CD4-positive, alpha-beta T cell treated with Interleukin-12 subunit alpha and Interleukin-12 subunit beta, for 1 hour (primary cell): Measurements from ENCODE around the gene SPPL3.

ENCODE experiments used
- DNase-seq: peaks from one replicate; pipeline ENCODE4 v3.0.0-alpha.2; 2020

SPPL3 gene

DNA sequence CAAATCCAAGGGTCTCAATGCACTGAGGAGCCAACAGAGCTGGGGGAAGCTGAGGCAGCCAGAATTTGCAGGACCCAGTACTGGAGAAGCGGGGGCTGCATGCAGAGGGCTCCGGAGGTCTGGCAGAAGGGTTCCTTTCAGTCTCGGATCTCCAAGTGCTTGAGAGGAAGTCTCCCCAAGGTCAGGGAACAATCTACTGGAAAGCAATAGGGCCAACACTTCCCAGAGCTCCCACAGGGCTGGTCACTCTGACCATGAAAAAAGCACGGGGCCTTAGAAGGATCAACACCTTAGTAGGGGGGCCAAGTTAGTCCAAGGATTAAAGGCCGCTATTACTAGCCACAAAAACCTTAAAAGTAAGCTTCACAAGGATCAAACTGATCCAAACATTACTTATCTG, 31.7 kb downstream of the SPPL3 start:
- no peak for DNase-seq

DNA sequence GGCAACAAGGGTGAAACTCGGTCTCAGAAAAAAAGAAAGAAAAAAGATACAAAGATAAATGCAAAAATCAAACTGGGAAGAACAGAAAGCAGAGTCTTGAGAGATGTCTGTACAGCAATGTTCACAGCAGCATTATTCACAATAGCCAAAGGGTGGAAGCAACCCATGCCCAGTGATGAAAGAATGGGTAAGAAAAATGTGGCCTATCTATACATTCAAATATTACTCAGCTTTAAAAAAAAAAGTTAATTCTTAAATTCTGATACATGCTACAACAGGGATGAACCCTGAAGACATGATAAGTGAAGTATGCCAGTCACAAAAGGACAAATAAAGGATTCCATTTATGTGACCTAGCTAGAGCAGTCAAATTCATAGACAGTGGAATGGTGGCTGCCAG, 33.7 kb downstream of the SPPL3 start:
- DNase-seq: no peak

DNA sequence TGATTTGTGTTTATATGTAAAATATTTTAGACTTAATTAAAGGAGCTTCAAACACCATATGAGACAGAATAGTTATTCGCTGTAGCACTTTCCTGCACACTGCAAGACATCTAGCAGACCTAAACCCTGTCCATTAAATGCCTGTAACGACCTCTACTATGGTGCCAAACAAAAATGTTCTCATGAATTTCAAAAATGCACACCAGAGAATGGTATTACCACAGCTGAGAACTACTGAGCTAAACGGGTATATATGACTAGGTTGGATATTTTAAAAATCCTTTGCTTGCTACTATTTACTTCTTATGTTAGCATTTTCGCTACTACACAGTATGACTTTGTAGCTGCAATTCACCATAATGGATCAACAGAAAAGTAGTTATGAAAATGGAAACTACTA, 34.8 kb downstream of the SPPL3 start:
- DNase-seq: no peak

DNA sequence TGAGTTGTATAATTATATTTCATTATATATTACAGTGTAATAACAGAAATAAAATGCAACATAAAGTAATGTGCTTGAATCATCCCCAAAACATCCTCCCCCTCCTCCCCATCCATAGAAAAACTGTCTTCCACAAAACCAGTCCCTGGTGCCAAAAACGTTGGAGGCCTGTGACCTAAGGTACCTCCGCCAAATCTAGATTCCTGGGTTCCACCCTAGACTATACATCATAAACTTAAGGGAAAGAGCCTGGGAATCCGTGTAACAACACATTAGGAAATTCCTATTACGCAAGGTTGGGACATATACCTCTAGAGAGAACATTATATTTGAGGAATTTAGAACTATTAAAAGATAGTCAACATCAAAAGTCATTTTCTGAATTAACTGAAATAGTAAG, 38.0 kb downstream of the SPPL3 start:
- no peak for DNase-seq

DNA sequence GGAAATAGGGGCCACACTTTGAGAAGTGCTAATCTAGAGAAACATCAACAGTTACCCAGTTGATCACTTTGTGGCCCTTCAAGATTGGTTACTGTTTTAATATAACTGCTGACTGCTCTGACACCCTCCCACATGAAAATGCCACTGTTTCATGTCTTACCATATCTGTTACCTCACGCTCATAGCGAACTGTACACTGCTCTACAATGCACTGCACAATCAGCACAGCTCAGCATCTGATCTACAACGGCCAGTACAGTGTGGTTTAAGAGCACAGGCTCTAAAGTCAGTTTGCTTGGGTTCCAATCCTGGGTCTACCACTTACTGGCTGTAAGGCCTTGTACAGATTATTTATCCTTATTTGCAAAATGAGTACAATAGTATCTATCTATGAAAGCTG, 39.1 kb downstream of the SPPL3 start:
- DNase-seq: no peak

DNA sequence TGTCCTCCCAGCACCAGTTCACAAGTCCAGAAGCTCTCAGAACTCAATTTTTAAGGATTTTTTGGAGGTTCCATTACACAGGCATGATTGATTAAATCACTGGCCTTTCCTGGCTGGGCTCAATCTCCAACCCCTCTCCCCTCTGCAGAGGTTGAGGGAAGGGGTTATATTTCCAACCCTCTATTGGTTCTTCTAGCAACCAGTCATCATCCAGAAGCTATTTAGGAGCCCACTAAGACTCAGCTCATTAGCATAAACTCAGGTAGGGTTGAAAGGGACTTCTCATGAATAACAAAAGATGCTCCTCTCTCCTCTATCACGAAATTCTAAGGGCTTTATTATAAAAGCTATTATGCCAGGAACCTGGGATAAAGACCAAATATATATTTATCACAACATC, 41.5 kb downstream of the SPPL3 start:
- no peak for DNase-seq

DNA sequence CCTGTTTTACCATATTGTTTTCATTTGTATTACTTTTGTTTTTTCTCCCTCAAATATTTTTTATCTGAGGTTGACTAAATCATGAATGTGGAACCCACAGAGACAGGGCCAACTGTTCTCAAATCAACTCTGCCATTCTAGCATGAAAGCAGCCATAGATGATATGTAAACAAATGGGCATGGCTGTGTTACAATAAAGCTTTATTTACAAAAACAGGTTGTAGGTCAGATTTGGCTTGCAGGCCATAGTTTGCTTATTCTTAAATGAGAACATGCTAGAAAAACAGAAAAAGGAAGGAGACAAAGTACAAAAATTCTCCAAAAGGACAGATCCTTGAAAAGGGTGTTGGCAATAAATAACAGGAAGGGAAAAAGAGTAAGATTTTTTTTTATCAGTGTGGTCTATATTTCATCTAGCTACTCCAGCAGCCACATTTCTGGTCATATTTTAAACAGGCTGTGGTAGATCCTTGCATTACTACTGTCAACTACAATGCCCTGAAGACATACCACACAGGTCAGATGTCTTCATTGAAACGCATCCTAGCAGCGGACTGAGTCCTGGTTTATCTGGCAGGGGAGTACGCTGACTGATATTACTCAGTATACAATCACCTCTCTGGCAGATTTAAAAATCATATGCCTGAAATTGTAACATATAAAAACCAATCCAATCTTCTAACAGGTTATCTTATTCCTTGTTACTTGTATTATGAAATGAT, 42.9 kb downstream of the SPPL3 start:
- DNase-seq: no peak

DNA sequence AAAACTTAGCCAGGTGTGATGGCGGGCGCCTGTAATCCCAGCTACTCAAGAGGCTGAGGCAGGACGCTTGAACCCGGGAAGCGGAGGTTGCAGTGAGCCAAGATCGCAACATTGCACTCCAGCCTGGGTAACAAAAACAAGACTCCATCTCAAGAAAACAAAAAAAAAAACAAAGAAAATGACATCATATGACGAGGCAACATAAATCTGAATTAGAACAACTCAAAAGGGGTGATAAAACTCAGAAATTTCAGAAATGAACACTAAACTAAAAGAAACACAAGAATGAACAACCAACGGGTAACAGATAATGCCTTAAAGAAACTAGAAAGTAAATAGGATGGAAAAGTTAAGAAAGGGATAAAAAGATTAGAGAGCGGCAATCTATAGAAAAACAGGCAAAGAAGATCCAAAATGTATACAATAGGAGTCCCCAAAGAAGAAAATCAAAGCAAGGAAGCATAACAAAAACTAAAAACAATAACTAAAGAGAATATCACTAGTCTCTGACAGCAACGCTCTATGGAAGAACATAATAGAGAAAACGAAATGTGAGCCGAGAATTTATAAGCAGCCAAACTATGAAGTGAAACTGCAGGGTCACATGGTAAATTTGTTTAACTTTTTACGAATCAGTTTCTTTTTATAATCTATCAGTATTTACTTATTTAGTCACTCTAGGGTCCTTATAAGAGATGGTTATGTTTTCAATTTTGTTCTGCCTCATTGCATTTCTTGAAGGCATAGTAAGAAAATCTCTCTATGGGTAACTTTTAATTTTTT, 45.7 kb downstream of the SPPL3 start:
- DNase-seq: no peak

DNA sequence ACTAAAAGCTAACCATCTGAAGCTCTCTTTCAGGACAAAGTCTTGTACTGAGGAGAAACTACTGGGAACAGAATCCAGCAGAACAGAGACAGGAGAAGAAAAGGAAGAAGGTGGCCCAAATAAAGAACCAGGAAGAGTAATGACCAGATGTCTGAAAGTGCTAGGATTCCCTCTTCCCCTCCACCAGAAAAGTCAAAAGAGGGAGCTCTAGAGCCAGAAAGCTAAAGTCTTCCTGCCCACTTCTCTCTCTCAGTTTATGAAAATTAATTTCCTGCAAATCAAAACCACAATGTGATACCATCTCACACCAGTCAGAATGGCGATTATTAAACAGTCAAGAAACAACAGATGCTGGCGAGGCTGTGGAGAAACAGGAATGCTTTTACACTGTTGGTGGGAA, 47.2 kb downstream of the SPPL3 start:
- DNase-seq: peak; percentile 18

DNA sequence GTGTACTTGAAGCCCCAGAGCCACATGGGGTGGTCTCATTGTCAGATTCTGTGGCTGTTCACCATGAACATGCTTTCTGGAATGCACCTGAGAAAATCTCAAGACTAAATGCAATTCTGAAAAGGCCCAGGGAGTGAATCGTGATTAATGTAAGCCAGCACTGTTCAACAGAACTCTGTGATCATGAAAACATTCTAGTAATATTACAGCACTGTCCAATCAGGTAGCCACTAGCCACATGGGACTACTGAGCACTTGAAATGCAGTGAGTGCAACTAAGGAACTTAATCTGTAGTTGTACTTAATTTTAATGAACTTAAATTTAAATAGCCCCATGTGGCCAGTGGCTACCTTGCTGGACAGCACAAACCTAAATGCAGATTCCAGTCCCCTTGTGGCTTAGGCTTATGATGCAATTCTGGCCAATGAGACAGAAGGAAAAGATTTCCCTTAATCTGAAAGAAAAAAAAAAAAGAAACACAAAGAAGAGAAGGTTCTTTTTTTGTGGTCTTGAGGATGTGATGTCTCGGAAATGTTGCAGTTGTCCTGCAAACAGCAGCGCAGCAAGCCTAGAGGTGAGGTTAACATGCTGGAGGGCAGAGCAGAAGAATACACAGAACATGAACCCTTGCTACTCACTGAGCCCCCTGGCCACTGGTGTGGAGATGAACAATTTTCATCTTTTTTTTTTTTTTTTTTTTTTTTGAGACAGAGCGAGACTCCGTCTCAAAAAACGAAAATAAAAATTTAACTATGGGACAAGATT, 48.2 kb downstream of the SPPL3 start:
- no peak for DNase-seq

DNA sequence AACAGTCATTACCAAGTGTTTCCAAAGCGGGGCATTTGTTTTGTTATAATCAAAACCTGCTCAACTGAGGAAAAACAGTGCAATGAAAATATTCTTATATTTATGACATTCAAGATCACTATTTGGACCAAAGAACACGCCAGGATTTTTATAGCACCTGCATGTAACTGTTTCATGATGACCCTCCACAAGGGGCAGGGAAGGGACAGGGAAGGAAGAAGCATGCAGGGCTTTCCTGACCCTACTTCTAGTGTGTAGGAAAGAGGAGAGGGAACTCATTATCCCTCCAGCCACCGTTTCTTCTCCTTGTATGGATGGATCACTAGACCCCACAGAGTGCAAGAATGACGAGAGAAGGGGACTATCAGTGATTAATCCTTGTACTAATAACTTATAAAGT, 49.4 kb downstream of the SPPL3 start:
- DNase-seq: no peak

DNA sequence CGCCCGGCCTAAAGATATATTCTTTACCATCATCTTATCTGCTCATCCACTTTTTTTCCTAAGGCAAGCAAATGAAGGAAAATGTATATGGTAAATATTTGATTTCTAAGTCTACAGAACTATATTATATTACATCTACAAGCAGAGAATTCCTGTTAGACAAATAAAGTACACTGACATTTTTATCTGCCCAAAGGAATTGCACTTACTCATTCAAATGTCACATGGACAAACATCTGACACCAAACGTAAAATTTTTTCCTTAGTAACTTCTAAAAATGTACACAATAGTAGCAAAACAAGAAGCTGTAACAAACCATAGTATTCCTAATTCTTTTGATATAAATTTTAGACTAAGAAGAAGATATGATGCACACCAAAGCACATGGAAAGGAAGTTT, 51.0 kb downstream of the SPPL3 start:
- no peak for DNase-seq

DNA sequence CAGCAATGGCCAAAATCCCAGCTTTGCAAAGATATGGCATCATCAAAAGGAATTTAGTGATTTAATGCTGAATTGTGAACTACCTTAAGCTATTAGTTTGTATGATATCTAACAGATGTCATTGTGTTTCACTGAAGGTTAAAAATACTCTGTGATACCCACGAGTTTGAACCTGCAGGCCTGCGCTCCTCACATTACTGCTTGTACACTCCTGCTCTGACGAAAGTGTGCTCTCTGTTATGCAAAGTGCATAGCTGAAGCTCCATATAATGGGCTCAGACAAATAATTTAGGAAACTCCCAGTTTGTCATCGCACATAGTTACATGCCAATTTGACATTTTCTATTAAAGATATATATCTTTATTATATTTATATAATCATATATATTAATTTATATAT, 52.2 kb downstream of the SPPL3 start:
- DNase-seq: no peak

DNA sequence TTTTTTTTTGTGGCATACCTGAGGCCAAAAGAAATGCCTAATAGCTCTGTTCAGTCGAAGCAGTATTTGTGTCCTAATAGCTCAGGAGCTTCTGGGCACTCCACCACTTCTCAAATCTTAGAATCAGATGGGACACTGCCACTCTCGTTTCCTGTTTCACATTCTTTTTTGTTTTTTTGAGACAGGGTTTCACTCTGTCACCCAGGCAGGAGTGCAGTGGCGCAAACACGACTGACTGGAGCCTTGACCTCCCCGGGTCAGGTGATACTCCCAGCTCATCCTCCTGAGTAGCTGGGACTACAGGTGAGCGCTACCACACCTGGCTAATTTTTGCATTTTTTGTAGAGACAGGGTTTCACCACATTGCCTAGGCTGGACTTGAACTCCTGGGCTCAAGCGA, 52.7 kb downstream of the SPPL3 start:
- DNase-seq: no peak

DNA sequence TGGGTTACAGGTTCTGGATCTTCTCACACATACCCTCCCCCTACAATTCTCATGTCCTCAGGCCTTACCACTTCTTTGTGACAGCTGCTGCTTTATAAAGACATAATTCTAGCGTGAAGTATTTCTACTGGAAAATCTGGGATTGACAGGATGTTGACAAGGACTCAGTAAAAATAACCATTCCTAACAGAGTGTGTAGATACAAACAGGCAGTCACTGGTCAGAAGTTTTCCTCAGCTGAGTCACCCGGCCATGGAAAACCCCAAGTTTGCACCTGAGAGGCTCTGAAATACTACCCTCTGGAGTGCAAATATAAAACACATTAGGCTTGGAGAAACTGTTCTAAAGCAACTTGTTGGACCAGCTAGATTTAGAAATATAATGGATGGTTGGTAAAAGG, 54.4 kb downstream of the SPPL3 start:
- no peak for DNase-seq

DNA sequence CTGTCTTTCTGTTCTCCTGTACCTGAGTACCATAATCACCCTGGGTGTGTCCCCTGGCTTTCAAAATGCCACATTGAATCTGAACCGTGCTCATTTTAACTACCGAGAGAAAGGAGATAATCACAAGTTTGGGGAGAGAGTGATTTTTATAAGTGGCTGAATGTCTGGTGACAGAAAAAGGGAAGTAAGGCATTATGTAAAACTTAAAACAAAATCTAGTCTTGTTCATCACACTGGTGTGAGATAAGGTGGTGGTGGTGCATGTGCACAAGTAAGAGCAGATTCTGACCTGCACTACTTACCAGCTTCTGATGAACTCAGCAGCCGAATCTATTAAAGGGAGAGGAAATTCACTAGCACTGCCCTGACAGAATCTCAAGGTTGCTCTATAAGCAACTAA, 56.3 kb downstream of the SPPL3 start:
- DNase-seq: no peak

DNA sequence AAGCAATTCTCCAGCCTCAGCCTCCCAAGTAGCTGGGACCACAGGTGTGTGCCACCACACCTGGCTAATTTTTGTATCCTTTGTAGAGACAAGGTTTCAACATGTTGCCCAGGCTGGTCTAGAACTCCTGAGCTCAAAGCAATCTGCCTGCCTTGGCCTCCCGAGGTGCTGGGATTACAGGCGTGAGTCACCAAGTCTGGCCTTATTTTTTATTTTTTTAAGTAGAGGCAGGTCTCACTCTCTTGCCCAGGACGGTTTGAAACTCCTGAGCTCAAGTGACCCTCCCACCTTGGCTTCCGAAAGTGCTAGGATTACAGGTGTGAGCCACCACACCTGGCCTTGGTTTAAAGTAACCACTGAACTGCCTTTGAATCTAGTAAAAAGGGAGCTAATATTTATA, 56.8 kb downstream of the SPPL3 start:
- no peak for DNase-seq

DNA sequence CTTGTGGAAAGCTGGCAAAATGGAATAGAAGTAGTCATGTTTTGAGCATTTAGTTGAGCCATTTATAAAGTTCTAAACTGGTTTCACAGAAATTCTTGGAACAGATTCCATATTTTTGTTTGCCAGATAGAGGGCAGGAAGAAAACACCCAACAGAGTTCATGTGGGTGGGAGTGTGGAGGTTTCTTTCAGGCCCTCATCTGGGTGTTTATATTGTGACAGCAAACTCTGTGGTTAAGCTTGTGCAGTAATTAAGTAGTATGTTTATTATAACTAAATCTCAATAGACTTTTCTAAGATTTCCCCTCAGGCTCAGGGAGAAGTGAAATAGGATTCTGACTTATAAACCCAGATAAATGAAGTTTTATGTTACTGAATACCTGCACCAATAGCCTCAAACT, 57.4 kb downstream of the SPPL3 start:
- no peak for DNase-seq

DNA sequence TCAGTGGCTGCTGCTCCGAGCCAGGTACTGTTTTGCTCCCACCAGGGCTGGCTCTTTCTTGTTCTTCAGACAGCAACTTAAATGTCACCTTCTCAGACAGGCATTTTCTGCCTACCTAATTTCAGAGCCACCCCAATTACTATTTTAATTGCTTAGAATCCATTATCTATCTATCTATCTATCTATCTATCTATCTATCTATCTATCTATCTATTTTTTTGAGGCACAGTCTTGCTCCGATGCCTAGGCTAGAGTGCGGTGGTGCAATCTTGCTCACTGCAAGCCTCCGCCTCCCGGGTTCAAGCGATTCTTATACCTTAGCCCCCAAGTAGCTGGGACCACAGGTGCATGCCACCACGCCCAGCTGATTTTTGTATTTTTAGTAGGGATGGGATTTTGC, 58.5 kb downstream of the SPPL3 start:
- DNase-seq: no peak

DNA sequence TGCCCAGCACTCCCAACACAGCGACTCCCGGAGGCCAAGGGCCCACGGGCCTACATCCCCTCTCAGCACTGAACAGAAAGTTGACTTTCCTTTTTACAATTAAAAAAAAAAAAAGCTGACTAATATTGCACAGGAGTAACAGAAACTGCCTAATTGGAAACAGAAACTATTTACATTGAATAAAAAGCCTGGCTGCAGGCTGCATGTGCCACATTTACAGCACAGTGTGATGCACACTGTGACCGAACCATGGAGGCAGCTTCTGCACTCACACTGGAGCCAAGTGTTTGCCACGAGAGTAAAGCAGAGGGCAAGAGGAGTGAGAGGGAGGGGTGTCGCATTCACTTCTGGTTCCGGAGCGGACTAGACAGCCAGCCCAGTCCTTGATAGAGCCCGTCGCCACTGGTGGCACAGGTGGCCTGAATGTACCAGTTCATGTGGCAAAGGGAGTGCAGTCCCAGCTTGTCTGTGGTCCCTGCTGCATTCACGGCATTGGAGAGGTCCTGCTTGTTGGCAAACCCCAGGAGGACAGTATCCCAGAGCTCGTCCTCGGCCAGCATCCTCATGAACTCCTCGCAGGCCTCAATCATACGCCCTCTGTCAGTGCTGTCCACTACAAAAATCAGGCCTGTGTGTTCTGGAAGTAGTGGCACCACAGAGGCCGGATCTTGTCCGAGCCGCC, 59.2 kb downstream of the SPPL3 start:
- no peak for DNase-seq

DNA sequence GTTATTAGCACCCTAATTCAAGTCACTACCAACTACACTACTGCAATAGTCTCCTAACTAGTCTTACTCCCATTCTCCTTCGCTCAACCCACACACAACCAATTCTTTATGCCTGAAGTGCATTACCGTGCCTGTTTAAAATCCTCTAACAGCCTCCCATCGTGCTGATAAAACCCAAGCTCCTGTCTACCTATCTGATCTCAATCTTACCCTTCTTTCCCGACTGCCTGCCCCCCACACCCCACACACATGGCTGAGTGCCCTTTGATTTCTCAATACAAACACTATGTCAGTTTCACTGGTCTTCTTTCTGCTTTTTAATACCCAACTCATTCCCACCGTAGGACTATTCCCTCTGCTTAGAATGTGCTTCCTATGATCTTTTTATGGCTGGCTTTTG, 59.9 kb downstream of the SPPL3 start:
- no peak for DNase-seq

DNA sequence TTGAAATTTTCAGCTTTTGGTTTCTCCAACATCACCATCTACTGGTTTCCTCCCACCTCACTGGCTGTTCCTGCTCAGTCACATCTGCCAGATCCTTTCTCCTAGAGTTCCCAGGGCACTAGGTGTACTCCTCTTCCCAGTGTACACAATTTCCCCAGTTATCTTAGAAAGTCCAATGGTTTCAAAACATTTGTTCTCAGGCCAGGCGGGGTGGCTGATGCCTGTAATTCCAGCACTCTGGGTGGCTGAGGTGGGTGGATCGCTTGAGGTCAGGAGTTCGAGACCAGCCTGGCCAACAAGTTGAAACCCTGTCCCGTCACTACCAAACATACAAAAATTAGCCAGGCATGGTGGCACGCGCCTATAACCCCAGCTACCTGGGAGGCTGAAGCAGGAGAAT, 60.7 kb downstream of the SPPL3 start:
- DNase-seq: no peak

DNA sequence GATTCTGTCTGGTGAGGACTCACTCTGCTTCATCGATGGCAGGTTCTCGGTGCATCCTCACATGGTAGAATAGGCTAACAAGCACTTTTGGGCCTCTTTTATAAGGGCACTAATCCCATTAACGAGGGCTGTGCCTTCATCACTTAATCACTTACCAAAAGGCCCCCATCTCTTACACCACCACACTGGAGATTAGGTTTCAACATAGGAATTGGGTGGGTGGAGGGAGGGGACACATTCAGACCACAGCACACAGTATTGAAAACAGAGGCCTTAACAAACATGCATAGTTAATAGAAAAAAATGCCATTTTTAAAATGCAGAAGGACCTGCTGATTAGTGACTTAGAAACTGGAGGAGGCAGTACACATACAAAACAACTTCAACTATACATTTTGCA, 61.6 kb downstream of the SPPL3 start:
- no peak for DNase-seq

DNA sequence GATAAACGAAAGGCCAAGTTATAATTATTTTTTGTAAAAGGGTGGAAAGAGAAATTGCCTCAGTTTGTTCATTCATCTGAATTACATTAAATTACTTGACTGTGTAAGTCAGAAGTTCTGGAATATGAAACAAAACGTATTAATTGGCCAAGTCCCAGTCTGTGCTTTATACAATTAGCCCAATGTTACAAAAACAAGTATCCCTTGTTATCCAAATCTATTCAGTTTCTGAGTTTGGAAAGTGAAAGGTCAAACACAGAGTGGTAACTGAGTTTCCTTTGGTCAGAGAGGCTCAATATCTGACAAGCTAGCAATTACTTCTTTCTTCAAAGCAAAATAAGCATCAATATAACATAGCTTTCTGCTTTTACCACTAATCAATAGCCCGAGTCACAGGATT, 62.6 kb downstream of the SPPL3 start:
- no peak for DNase-seq
